ENCODE data around the gene ST3GAL3.
A peak's percentile ranks its signal among the peaks of the same experiment; 100 is the strongest.

Gene ST3GAL3

GRCh38 chr1:43974443-43975248 is 267.3 kb downstream of the ST3GAL3 start, which contains the start of gene ATP6V0B:
ATP6V0B (plus strand) TSS chr1:43974960; CDS start chr1:43975041, 81 bp downstream.
- DNase-seq: peak; percentile 97

DNA sequence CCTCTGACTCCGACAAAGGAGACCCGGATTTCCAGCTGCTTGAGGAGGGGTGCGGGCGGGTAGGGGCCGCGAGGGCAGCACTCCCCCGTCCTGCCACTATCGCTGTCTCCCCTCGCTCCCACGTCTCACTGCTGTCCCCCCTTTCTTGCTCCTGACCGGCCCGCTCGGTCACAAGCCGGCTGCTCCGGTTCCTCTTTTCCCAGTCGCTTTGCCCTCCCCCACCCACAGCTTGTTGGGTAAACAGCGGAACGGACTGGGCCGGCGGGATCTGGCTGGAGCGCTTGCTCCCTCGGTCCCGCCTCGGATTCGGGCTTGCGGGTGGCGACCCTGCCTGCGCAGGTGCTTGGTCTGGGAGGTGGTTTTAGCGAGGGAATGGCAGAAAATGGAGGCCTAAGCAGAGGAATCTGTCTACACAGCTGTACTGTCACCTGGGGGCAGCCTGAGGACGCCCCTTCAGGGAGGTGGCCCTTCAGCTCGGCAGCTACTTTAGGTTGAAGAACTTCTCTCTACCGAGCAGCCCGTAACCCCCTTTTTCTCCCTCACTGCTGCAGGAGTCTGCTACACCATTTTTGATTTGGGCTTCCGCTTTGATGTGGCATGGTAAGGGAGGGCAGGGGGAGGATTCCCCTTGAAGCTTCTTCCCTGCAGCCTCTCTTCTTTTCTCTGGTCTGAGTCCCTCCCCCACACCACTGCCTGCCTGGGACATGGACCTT is 268.1 kb downstream of the ST3GAL3 start:
- DNase-seq: no peak

DNA sequence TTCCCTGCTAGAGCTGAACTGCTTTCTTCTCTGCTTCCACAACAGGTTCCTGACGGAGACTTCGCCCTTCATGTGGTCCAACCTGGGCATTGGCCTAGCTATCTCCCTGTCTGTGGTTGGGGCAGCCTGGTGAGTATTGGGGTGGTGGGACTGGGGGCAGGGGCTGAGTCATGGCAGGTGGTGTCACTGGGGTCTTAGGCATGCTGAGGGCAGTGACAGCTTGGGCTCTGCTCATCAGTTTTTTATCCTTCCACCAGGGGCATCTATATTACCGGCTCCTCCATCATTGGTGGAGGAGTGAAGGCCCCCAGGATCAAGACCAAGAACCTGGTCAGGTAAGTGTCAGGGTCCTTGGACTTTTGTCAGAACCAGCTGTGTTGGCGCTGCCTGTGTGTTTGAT is 268.7 kb downstream of the ST3GAL3 start:
- no peak for DNase-seq

GRCh38 chr1:43976890-43977289 is 269.6 kb downstream of the ST3GAL3 start:
- DNase-seq: no peak

DNA sequence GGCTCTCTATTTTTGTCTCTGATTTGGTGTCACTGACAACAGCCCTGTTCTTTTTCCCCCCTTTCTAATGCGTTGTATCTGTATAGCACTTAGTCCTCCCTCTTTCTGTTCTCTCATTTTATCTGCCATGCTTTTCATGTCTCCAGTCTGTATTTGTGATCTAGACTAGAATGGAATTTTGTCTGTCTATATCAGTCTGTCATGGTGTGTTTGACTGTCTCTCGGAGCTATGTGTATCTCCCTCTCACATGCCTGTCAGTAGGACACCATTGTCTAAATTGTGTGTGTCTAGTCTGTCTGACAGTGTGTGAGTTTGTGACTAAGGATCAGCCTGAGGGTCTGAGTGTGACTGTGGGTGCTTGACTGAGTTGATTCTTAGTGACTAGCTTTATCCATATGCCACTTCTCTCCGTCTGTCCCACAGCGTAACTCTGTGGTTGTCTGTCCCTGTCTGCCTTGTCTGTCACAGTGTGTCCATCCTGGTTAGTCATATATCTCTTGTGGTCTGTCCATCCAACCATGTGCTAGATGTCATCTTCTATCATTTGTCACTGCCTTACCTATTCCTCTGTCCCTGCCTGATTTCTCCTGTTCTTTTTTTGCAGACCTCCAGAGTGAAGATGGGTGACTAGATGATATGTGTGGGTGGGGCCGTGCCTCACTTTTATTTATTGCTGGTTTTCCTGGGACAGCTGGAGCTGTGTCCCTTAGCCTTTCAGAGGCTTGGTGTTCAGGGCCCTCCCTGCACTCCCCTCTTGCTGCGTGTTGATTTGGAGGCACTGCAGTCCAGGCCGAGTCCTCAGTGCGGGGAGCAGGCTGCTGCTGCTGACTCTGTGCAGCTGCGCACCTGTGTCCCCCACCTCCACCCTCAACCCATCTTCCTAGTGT is 270.3 kb downstream of the ST3GAL3 start:
- no peak for DNase-seq

DNA sequence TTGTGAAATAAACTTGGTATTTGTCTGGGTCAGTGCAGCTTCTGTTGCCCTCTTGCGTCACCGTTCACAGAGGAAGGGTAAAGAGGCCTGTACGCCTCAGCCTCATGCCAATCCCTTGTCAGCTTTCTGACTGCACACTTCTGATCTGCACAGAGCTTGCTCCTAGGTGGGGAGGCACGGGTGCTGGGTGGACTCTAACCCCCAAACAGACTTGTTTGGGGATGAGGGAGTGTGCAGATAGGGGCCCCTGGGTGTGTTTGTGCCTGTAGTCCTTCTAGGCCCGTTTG is 270.9 kb downstream of the ST3GAL3 start:
- DNase-seq: no peak

GRCh38 chr1:43978551-43979260 is 271.4 kb downstream of the ST3GAL3 start, which contains the start of gene B4GALT2:
B4GALT2 (plus strand) TSS chr1:43979210; CDS start chr1:43981161, 1,951 bp downstream.
- peak; percentile 43 for DNase-seq

- no peak for DNase-seq
These were observed 271.9 kb downstream of the ST3GAL3 start for GRCh38 chr1:43979261-43979527.

DNA sequence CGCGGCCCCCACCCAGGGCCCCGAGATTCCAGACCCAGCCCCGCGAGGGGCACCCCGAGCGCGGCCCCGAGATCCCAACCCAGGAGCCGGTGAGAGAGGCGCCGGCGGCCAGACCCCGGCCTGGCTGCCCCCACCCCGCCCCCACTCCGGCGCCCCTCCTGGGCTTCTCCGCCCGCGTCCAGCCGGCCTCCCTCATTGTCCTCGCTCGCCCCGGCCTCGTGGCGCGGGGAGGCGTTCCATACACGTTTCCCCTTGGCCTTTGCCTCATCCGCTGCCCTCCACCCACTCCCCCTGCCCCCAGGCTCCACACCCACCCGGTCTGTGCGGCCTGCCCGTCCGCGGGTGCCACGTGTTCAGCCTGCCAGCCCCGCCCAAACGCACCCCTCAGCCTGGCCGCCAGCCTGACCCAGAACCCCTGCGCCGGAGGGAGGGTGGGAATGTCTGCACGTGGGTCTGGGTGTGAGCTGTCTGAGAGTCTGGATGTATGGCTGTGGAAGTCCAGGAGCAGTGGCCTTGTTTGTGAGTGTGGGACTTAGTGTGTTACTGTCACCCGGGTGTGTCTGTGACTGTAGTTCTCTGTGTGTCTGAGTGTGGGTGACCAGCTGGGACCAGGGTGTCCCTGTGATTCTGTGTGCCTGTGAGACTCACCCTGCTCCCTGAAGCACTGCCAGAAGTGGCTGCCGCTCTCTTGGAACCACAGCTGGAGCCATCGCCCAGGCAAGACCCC is 272.4 kb downstream of the ST3GAL3 start:
- peak; percentile 35 for DNase-seq

DNA sequence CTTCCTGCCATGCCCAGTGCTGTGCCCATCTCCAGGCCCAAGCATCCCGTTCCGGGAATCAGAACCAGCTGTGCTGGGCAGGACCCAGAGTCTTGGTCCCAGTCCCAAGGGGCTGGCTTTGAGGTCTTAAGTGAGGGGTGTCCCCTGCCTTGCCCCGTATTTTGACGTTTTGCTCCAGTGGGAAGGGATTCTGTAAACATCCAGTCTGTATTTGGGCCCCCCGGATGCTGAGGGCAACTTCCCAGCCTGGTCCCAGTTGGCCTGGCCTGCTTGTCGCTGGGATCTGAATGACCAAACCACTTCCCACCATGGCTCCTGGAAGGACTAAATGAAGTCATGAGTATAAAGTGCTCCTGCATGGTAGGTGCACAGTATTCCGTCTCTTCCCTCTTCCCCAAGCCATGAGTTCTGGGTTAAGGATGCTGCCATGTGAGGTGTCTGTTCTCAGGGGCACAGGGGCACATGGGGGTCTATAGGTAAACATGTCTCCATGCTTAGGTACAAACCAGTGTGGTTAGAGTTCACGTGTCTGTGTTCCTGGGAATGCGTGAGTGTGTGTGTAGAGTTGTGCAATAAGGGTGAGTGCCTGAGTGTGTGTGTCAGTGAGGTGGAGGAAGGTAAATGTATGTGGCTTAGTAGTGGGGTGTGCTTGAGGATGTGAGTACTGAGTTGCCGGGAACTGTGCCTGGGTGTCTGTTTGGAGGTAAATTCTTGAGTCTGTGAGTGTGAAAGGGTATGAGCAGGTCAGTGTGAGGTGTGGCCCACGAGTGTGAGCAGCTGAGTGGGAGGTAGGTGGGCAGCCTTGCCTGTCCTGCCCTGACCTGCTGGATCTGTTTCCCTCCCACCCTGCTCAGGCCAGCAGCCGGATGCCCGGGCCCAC is 273.2 kb downstream of the ST3GAL3 start:
- no peak for DNase-seq

Measured in activated naive CD4-positive, alpha-beta T cell treated with Interleukin-2 at 50 U/mL for 16 hours (primary cell).